Pancreas (tissue), 10 donors: Measurements from ENCODE around the gene TSC22D1. TPM values are rescaled to one million over a fixed set of nuclear protein-coding genes. Genes with fewer than 3 reads are reported as not detected.

Experiments
- ATAC-seq, 4 donors: fragments of 200-7000 bp; cut with Tn5 transposase; one replicate each; pipeline versions ENCODE4 v1.8.0 to v1.9.1; 2020; ENCODE audit warnings: mild to moderate bottlenecking in 4 of 4, moderate library complexity in 4 of 4
- DNase-seq, 6 donors: peaks; one replicate each; pipeline ENCODE4 v3.0.0-alpha.2; 2020
- FAIRE-seq: peaks from 2 replicates; lab custom pipeline; 2012; peaks lifted over from hg19 to GRCh38; lab: Jason Lieb, UNC
- H3K27ac ChIP-seq, 4 donors: fragments of 200-600 bp; sonication (generic); 1 replicate in 3 of 4; 2 replicates in 1 of 4; pipeline versions ENCODE4 v1.5.0 to v1.8.0; 2020
- H3K27me3 ChIP-seq, 4 donors: fragments of 200-600 bp; one replicate each; pipeline ENCODE4 v1.8.0; 2021
- H3K36me3 ChIP-seq, 3 donors: fragments of 200-600 bp; sonication (generic) in 1 of 3; one replicate each; pipeline versions ENCODE4 v1.5.0 to v1.8.0; 2020 to 2021
- H3K4me1 ChIP-seq, 3 donors: fragments of 200-600 bp; one replicate each; pipeline ENCODE4 v1.8.0; 2021
- H3K4me3 ChIP-seq, 4 donors: fragments of 200-600 bp; sonication (generic) in 2 of 4; one replicate each; pipeline versions ENCODE4 v1.5.0 to v1.8.0; 2020 to 2021
- H3K9me3 ChIP-seq, 4 donors: fragments of 200-600 bp; one replicate each; pipeline ENCODE4 v1.8.0; 2021
- WGBS, 2 donors: extraction: QIAGEN DNeasy Blood & Tissue Kit; methylation state at CpG; one replicate each; pipeline ENCODE4 v1.1.7; 2013; 5-methylcytosine and 5-hydroxymethylcytosine counted together
- intact Hi-C, 3 donors: fragments of 100-400 bp; cut with DNase I; formaldehyde crosslinking; loops; one replicate each; pipeline versions ENCODE4 v1.11.1 to v1.14.2; 2022
- polyA plus RNA-seq, 2 donors: library from polyadenylated mRNA; stranded (reverse); fragments of 200-250 nt; gene quantifications; one replicate each; pipeline ENCODE4 v1.2.3, GENCODE V29; 2013
- total RNA-seq, 6 donors: library from RNA; stranded (reverse); fragmentation: NEBNext Ultra II Directional in 4 of 6; extraction: Animal tissue kit (Norgen Biotek cat#: 25700) in 4 of 6; gene quantifications; one replicate each; pipeline versions ENCODE4 v1.2.1 to v1.2.4, GENCODE V29; 2021 to 2023
- TF ChIP-seq, protein P1 (sequence below), 4 donors: fragments of 200-600 bp; sonication (generic) in 3 of 4; IDR thresholded peaks; one replicate each; pipeline versions ENCODE4 v1.5.0 to v1.8.0; 2021; ENCODE audit warnings: antibody characterized with exemption in 4 of 4
- donor health status: healthy with polysubstance abuse.
- donor health status: DM: no; HTN: no; CAD: no; lungs with moderate emphysema.
- donor health status: DM: no; HTN: no; CAD: no.
- donor health status: control.
- donor health status: control.
- donor health status: Bipolar disorder and iron deficiency.
- donor health status: DM: yes; HTN: yes; CAD: no.
- donor health status: DM: no; HTN: no; CAD: no.
- donor health status: DM: no; HTN: no; CAD: no.
- donor health status: DM: yes; HTN: yes; CAD: no.

Gene TSC22D1
- total and polyA plus RNA-seq, 8 donors: 16.8 to 49.9 (median 30.2) TPM

DNA sequence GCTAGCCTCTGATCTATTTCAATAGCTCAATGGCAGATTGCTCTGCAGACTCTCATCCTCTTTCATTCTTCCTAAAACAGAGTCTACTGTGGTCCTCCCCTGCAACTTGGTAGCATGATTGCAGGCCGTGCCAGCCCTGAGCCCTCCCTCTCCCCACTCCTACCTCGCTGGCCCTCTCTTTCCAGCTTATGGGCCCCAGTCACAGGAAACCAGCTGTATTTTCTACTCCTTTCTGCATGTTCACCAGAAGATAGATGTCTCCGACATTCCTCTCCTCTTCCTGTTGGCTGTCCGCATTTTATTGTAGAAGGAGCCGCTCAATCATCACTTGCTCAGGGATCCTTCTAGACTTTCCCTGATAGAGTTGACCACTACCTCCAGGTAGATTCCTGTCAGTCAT lies 152.3 kb downstream of the TSC22D1 start:
- Histone ChIP-seq H3K27me3 (no peaks in the 10 kb centered on the region), H3K4me3 (no peak overlapping the region), H3K36me3 (no peaks in the 10 kb centered on the region), H3K27ac (no peak overlapping the region), H3K4me1 (no peaks in the 10 kb centered on the region), H3K9me3 (no peaks in the 10 kb centered on the region)
- 95 to 99% methylated on average over 5 of the region's 5 CpGs for WGBS, 2 donors
- intact Hi-C loops: no loop called here
- DNase-seq (no peak), FAIRE-seq (no peak), ATAC-seq (no peak)
- TF ChIP-seq, protein P1, sequence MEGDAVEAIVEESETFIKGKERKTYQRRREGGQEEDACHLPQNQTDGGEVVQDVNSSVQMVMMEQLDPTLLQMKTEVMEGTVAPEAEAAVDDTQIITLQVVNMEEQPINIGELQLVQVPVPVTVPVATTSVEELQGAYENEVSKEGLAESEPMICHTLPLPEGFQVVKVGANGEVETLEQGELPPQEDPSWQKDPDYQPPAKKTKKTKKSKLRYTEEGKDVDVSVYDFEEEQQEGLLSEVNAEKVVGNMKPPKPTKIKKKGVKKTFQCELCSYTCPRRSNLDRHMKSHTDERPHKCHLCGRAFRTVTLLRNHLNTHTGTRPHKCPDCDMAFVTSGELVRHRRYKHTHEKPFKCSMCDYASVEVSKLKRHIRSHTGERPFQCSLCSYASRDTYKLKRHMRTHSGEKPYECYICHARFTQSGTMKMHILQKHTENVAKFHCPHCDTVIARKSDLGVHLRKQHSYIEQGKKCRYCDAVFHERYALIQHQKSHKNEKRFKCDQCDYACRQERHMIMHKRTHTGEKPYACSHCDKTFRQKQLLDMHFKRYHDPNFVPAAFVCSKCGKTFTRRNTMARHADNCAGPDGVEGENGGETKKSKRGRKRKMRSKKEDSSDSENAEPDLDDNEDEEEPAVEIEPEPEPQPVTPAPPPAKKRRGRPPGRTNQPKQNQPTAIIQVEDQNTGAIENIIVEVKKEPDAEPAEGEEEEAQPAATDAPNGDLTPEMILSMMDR (IDR thresholded peaks at IDR 0.05): no peak

DNA sequence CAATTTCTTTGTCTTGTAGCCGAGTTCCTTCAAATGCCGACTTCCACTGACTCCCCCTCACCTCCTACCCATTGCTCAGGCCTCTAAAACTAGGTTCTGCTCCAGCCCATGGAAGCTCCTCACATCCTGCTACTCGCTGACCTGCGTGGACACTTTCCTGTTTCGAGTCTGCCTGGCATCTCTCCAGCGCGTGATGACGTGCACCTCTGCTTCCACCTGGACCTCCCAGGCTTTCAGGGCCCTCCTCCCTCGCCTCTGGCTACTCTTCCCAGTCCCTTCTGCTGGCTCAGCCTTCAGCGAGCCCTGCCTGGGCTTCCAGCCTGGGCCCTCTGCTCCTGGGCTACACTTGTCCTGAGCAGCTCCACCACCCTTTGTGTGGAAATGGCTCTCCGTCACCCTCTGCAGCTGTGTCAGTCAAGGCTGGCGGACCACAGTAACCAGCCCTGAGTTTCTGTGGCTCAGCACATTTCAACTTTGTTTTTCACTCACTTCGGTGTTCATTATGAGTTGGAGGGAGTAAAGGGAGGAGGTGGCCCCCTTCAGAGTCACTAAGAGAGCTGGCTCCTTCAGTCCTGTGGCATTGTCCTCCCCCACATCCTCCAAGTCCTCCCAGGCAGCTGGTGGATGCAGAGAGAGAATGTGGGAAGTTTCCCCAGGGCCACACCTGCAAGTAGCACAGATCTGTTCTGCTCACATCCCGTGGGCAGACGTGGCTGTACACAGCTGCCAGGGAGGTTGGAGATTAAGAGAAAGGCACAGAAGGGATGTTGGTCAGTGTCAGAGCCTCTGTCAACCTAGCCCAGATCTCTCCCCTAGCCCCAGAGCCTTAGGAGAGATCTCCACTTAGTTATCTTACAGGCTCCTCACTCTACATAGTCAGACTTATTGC lies 153.1 kb downstream of the TSC22D1 start:
- FAIRE-seq: no peak
- no peaks in the 10 kb centered on the region for H3K36me3 ChIP-seq
- H3K27me3 ChIP-seq: no peaks in the 10 kb centered on the region
- no peak overlapping the region for H3K27ac ChIP-seq
- TF ChIP-seq, protein P1 (IDR thresholded peaks at IDR 0.05): no peak
- ATAC-seq: peak; percentile 22 to 58 (median 26)
- DNase-seq: peak in 1 of 6 donors; percentile 28
- H3K4me3 ChIP-seq: no peak overlapping the region
- no peaks in the 10 kb centered on the region for H3K9me3 ChIP-seq
- no peaks in the 10 kb centered on the region for H3K4me1 ChIP-seq
- WGBS, 2 donors: 74 to 78% methylated on average over 15 of the region's 15 CpGs
- intact Hi-C loops: no loop called here

DNA sequence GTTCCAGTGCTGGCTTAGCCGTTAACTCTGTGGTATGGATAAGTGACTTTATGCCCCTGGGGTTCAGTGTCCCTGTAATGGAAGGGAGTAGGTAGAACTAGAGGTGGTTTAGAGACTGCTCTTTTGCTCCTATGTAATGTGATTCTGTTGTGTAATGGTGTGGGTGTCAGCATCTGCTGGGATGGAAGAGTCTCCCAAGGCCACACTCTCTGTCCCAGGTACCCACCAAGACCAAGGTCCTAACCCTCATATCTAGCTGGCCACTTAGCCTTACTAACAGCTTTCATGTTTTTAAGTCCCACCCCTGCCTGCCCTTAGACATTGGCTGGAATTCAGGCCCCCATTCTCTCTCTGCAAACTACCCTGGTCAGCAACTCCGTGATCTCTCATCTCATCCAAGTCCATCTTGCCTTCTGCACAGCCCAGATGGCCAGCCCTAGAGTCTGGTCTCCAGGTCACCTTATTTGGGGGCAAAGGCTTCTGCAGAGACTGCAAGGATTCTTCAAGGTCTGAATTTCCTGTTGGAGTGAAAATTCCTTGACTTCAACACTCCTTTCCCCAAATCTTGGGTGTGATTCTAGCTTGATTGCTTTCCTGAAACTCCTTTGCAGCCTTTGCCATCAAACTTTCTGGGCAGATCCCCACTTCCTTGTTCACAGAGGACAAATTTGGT lies 154.1 kb downstream of the TSC22D1 start:
- no peak overlapping the region for H3K4me3 ChIP-seq
- TF ChIP-seq, protein P1 (IDR thresholded peaks at IDR 0.05): no peak
- no peak for DNase-seq
- H3K27ac ChIP-seq: no peak overlapping the region
- no peaks in the 10 kb centered on the region for H3K4me1 ChIP-seq
- no peaks in the 10 kb centered on the region for H3K27me3 ChIP-seq
- no peak for FAIRE-seq
- intact Hi-C loops: no loop called here
- 93 to 96% methylated on average over 2 of the region's 2 CpGs for WGBS, 2 donors
- H3K9me3 ChIP-seq: no peaks in the 10 kb centered on the region
- H3K36me3 ChIP-seq: no peaks in the 10 kb centered on the region
- no peak for ATAC-seq

DNA sequence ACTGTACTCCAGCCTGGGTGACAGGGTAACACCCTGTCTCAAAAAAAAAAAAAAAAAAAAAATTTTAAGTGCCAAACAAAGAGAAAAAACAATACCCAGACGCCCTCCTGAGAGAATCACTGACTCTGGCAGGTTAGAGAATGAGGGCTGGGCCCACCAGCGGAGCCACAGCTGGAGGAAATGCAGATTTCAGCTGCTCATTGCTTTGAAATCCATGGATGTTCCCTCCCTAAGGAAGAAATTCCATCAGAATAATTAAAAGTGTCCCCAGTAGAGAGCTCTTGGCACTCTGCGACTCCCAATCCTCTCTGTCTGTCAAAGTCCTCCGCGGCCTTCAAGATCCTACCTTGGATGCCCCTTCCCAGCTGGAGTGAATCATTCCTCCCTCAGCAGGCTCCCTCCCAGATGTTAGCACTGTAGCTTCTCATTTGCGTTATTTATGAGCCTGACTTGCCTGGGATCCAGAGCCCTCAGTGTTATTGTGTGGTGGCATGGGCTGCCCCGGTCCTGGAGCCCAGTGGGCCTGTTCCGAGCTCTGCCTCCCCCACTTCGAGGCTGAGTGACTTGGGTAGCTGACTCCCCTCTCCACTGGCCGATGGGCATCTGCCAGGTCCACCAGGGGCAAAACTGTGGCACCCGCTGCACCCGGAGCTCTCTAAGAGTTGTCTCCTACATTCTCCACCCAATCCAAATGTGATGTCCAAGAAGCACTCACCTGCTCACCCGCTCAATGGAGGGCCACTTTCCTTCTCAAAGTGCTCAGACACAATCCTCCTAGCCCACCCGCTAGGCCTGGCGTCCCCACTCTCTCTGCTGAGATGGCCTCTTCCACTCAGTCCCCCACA lies 155.5 kb downstream of the TSC22D1 start:
- 86% methylated on average over 15 of the region's 15 CpGs for WGBS, 2 donors
- TF ChIP-seq, protein P1 (IDR thresholded peaks at IDR 0.05): no peak
- Histone ChIP-seq H3K9me3 (no peaks in the 10 kb centered on the region), H3K27ac (no peak overlapping the region), H3K4me1 (no peaks in the 10 kb centered on the region), H3K4me3 (no peak overlapping the region), H3K36me3 (no peaks in the 10 kb centered on the region), H3K27me3 (no peaks in the 10 kb centered on the region)
- intact Hi-C loops: no loop called here
- ATAC-seq (no peak), DNase-seq (no peak), FAIRE-seq (no peak)
